LHCN-M2 (cell line): Measurements from ENCODE around the gene KRTAP5-6. TPM values are rescaled to one million over a fixed set of nuclear protein-coding genes. Genes with fewer than 3 reads are reported as not detected.
"Not testable (repeated sequence)": the region's sequence is repeated elsewhere in the genome, so short reads cannot be mapped to it uniquely, and the experiment has no call there.

Experiments used
- DNase-seq: peaks from one replicate; pipeline ENCODE4 v3.0.0-alpha.2; 2012; ENCODE audit warnings: low read depth
- total RNA-seq: library from RNA; depleted of rRNA; stranded (reverse); fragments of >200 nt; gene quantifications from 2 replicates; pipeline ENCODE4 v1.2.3, GENCODE V29; 2014

KRTAP5-6 gene
- total RNA-seq, 1 experiment from 2014 or later, result not detected

GRCh38 chr11:1683216-1683615, 13.8 kb upstream of the KRTAP5-6 start:
- DNase-seq, result not testable (repeated sequence)

- DNase-seq, result not testable (repeated sequence)
Observed at GRCh38 chr11:1683904-1684572, 13.0 kb upstream of the KRTAP5-6 start.

- not testable (repeated sequence) for DNase-seq
Observed at GRCh38 chr11:1684886-1685874, 11.8 kb upstream of the KRTAP5-6 start.

- not testable (repeated sequence) for DNase-seq
Observed at GRCh38 chr11:1686220-1686619, 10.8 kb upstream of the KRTAP5-6 start.

- DNase-seq, result not testable (repeated sequence)
Observed at GRCh38 chr11:1688336-1688947, 8.6 kb upstream of the KRTAP5-6 start.

- DNase-seq, result not testable (repeated sequence)
Observed at GRCh38 chr11:1689250-1690166, 7.5 kb upstream of the KRTAP5-6 start.

- DNase-seq, result no peak
Observed at GRCh38 chr11:1690167-1691025, 6.6 kb upstream of the KRTAP5-6 start.

- no peak for DNase-seq
Observed at GRCh38 chr11:1691026-1691877, 5.7 kb upstream of the KRTAP5-6 start.

- DNase-seq, result no peak
Observed at GRCh38 chr11:1691878-1692707, 4.9 kb upstream of the KRTAP5-6 start.

GRCh38 chr11:1692708-1693326, 4.2 kb upstream of the KRTAP5-6 start:
- DNase-seq, result no peak

- DNase-seq, result peak; percentile 59
Observed at GRCh38 chr11:1693327-1694063, 3.5 kb upstream of the KRTAP5-6 start.

- DNase-seq, result peak; percentile 72
Observed at GRCh38 chr11:1694064-1694845, 2.7 kb upstream of the KRTAP5-6 start.

GRCh38 chr11:1694846-1695547, 2.0 kb upstream of the KRTAP5-6 start:
- no peak for DNase-seq

- no peak for DNase-seq
Observed at GRCh38 chr11:1695548-1696108, 1.4 kb upstream of the KRTAP5-6 start.

GRCh38 chr11:1699771-1700170, 2.8 kb downstream of the KRTAP5-6 start:
- no peak for DNase-seq
